ENCODE results near the gene PODNL1. TPM values are rescaled to one million over a fixed set of nuclear protein-coding genes. Genes with fewer than 3 reads are reported as not detected.

PODNL1 gene
- total and polyA plus RNA-seq, 2 of the 13 experiments (the other 11 are each of a cell fraction or from before 2014, with no cell fraction given), result 0.18 TPM; not detected in 1

DNA sequence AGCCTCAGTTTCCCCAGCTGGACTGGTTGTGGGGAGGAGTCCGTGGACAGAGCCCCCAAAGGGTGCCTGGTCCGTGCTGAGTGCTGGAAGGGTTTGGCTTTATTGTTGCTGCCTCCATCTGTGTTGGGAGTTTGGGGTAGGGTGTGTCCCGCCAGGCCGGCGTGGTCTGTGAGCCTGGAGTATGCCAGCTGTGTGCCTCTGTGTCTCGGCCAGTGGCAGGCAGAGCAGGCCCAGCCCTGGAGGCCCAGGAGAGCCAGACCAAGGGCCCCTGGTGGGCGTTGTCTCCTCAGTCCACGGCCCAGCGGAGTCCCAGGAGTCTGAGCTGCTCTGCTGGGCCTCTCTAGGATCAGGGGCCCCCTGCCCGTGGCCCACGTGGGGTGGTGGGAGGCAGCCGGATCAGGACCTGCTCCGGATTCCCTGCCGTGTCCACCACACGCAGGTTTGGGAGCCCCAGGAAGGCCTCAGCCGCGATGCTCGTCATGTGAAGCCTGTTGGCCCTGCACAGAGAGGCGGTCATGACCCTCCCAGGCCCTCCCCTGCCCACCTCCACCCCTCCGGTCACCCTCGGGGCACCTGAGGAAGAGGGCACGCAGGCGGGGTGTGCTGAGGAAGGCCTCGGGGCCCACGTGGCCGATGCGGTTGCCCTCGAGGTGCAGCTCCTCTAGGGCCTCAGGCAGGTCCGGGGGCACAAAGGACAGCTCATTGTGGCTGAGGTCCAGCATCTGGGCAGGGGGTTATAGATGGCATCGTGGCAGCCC, 6.6 kb downstream of the PODNL1 start (continued):
- TF ChIP-seq PLSCR1 (CRISPR knock-in tag; IDR thresholded peaks at IDR 0.05; ENCODE audit: borderline replicate concordance), result no peak

GRCh38 chr19:13930402-13930801, 7.8 kb downstream of the PODNL1 start:
- ChIA-PET CTCF (ENCODE audit: low intra/inter-chr PET ratio, low total read pairs) (no interaction called here), POLR2A (no interaction called here)
- no TSS peak for BruUV-seq (replicated peaks)
- in situ Hi-C loops (cut with HindIII; ENCODE audit: extremely low pct_ligation_motif_present, low pct_unique_long_range_greater_than_20kb), result no loop called here
- Histone ChIP-seq H3K27ac (ENCODE audit: extremely low read length, insufficient read depth, low read length) (no peak overlapping the region), H3K4me1 (ENCODE audit: insufficient read depth, low read length) (peaks cover 7% of the 10 kb centered on the region), H3K36me3 (replicated peaks in 1 of 2; ENCODE audit: control insufficient read depth in 1 of 2, insufficient read depth in 2 of 2, low read length in 2 of 2) (peaks cover 8 to 16% of the 10 kb centered on the region in 2 experiments), H4K20me1 (ENCODE audit: insufficient read depth, low read length) (no peaks in the 10 kb centered on the region), H3K79me2 (ENCODE audit: insufficient read depth, low read length) (no peaks in the 10 kb centered on the region), H3K4me2 (ENCODE audit: low read depth, low read length) (no peak overlapping the region), H3K27me3 (ENCODE audit: control insufficient read depth in 1 of 2, insufficient read depth in 2 of 2, low read length in 2 of 2) (peaks cover 0 to 10% of the 10 kb centered on the region in 2 experiments; a peak in 1 of 5 replicates), H2AFZ (ENCODE audit: low read length) (no peak overlapping the region), H3K9ac (ENCODE audit: insufficient read depth, low read depth, low read length) (no peak overlapping the region), H3K9me3 (ENCODE audit: low read length) (no peaks in the 10 kb centered on the region), H3K4me3 (replicated peaks in 1 of 3; ENCODE audit: insufficient read depth in 1 of 3, low read depth in 2 of 3, low read length in 3 of 3) (no peak overlapping the region)
- TF ChIP-seq FOSL2 (CRISPR knock-in tag; IDR thresholded peaks at IDR 0.05), result no peak
- TF ChIP-seq, protein P1, sequence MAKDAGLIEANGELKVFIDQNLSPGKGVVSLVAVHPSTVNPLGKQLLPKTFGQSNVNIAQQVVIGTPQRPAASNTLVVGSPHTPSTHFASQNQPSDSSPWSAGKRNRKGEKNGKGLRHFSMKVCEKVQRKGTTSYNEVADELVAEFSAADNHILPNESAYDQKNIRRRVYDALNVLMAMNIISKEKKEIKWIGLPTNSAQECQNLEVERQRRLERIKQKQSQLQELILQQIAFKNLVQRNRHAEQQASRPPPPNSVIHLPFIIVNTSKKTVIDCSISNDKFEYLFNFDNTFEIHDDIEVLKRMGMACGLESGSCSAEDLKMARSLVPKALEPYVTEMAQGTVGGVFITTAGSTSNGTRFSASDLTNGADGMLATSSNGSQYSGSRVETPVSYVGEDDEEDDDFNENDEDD (CRISPR knock-in tag; IDR thresholded peaks at IDR 0.05; ENCODE audit: borderline replicate concordance), result no peak
- no peak for TF ChIP-seq HES4 (CRISPR knock-in tag; IDR thresholded peaks at IDR 0.05; ENCODE audit: borderline replicate concordance)
- TF ChIP-seq ZNF782 (CRISPR knock-in tag; IDR thresholded peaks at IDR 0.05; ENCODE audit: borderline replicate concordance), result no peak
- TF ChIP-seq, protein P2, sequence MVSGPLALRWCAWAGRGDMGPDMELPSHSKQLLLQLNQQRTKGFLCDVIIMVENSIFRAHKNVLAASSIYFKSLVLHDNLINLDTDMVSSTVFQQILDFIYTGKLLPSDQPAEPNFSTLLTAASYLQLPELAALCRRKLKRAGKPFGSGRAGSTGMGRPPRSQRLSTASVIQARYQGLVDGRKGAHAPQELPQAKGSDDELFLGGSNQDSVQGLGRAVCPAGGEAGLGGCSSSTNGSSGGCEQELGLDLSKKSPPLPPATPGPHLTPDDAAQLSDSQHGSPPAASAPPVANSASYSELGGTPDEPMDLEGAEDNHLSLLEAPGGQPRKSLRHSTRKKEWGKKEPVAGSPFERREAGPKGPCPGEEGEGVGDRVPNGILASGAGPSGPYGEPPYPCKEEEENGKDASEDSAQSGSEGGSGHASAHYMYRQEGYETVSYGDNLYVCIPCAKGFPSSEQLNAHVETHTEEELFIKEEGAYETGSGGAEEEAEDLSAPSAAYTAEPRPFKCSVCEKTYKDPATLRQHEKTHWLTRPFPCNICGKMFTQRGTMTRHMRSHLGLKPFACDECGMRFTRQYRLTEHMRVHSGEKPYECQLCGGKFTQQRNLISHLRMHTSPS (CRISPR knock-in tag; IDR thresholded peaks at IDR 0.05; ENCODE audit: low read depth), result no peak
- TF ChIP-seq BRCA1 (CRISPR knock-in tag; IDR thresholded peaks at IDR 0.05), result no peak
- no peak for TF ChIP-seq FLYWCH1 (CRISPR knock-in tag; IDR thresholded peaks at IDR 0.05)
- TF ChIP-seq, protein P3, sequence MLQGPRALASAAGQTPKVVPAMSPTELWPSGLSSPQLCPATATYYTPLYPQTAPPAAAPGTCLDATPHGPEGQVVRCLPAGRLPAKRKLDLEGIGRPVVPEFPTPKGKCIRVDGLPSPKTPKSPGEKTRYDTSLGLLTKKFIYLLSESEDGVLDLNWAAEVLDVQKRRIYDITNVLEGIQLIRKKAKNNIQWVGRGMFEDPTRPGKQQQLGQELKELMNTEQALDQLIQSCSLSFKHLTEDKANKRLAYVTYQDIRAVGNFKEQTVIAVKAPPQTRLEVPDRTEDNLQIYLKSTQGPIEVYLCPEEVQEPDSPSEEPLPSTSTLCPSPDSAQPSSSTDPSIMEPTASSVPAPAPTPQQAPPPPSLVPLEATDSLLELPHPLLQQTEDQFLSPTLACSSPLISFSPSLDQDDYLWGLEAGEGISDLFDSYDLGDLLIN (CRISPR knock-in tag; IDR thresholded peaks at IDR 0.05; ENCODE audit: borderline replicate concordance), result no peak
- no peak for TF ChIP-seq ZNF124 (CRISPR knock-in tag; IDR thresholded peaks at IDR 0.05)
- no peak for TF ChIP-seq SP4 (CRISPR knock-in tag; IDR thresholded peaks at IDR 0.05)
- no peak for TF ChIP-seq ZC3H13 (CRISPR knock-in tag; IDR thresholded peaks at IDR 0.05)
- no peak for TF ChIP-seq SNRNP70 (IDR thresholded peaks at IDR 0.05; ENCODE audit: low read depth, low read length)
- no peak for TF ChIP-seq DZIP1 (CRISPR knock-in tag; IDR thresholded peaks at IDR 0.05)
- TF ChIP-seq ZNF557 (CRISPR knock-in tag; IDR thresholded peaks at IDR 0.05), result no peak
- ATAC-seq, result no peak
- DNase-seq (ENCODE audit: low spot score), result no peak
- WGBS (ENCODE audit: low lambda C conversion rate), result 91% methylated on average over 5 of the region's 17 CpGs
- intact Hi-C loops (cut with micrococcal nuclease; ENCODE audit: unreplicated experiment), result no loop called here
- no peak for FAIRE-seq
